HepG2 (cell line): ENCODE data around the gene LMOD1. TPM values are rescaled to one million over a fixed set of nuclear protein-coding genes. Genes with fewer than 3 reads are reported as not detected.
A peak's percentile ranks its signal among the peaks of the same experiment; 100 is the strongest.

Experiments
- GFI1 ChIP-seq: sonication (generic); formaldehyde crosslinking; IDR thresholded peaks from 2 replicates; pipeline ENCODE4 v1.5.0; 2020; ENCODE audit warnings: missing genetic modification reagents, mild to moderate bottlenecking, borderline replicate concordance
- MEIS2 ChIP-seq: sonication (generic); formaldehyde crosslinking; IDR thresholded peaks from 2 replicates; pipeline ENCODE4 v1.9.0; 2021; ENCODE audit warnings: mild to moderate bottlenecking, missing genetic modification reagents
- MZF1 ChIP-seq: sonication (generic); formaldehyde crosslinking; IDR thresholded peaks from 2 replicates; pipeline ENCODE4 v1.8.1; 2023; ENCODE audit warnings: mild to moderate bottlenecking, missing genetic modification reagents, borderline replicate concordance
- NAIF1 ChIP-seq: sonication (generic); formaldehyde crosslinking; IDR thresholded peaks from 2 replicates; pipeline ENCODE4 v1.5.0; 2020; ENCODE audit warnings: mild to moderate bottlenecking, missing genetic modification reagents, borderline replicate concordance
- PITX1 ChIP-seq: sonication (generic); formaldehyde crosslinking; IDR thresholded peaks from 2 replicates; pipeline ENCODE4 v1.5.1; 2020; ENCODE audit warnings: mild to moderate bottlenecking, missing genetic modification reagents
- POGZ ChIP-seq: sonication (generic); formaldehyde crosslinking; IDR thresholded peaks from 2 replicates; pipeline ENCODE4 v1.4.0; 2020; ENCODE audit warnings: mild to moderate bottlenecking, missing genetic modification reagents
- TEAD3 ChIP-seq: optimal IDR thresholded peaks from 2 replicates; pipeline ENCODE3; 2016; ENCODE audit warnings: borderline replicate concordance
- TFAP4 ChIP-seq: sonication (generic); IDR thresholded peaks from 2 replicates; pipeline ENCODE4 v1.6.1; 2016; ENCODE audit warnings: low read depth, borderline replicate concordance
- WIZ ChIP-seq: sonication (generic); formaldehyde crosslinking; IDR thresholded peaks from 2 replicates; pipeline ENCODE4 v1.5.1; 2020; ENCODE audit warnings: mild to moderate bottlenecking, missing genetic modification reagents
- ZBTB14 ChIP-seq: sonication (generic); formaldehyde crosslinking; IDR thresholded peaks from 2 replicates; pipeline ENCODE4 v1.4.0; 2020; ENCODE audit warnings: missing genetic modification reagents
- ZNF207 ChIP-seq: fragments of 450-650 bp; IDR thresholded peaks from 2 replicates; pipeline ENCODE4 v1.6.1; 2016; ENCODE audit warnings: antibody characterized with exemption, borderline replicate concordance
- ZNF468 ChIP-seq: sonication (generic); formaldehyde crosslinking; IDR thresholded peaks from 2 replicates; pipeline ENCODE4 v1.8.0; 2022; ENCODE audit warnings: mild to moderate bottlenecking, moderate library complexity, missing genetic modification reagents
- ZNF567 ChIP-seq: sonication (generic); formaldehyde crosslinking; IDR thresholded peaks from 2 replicates; pipeline ENCODE4 v1.8.1; 2023; ENCODE audit warnings: mild to moderate bottlenecking, missing genetic modification reagents, borderline replicate concordance
- polyA plus RNA-seq, 8 experiments: library from polyadenylated mRNA; depleted of rRNA in 3 of 8; stranded (reverse) in 7 of 8; unstranded in 1 of 8; fragments of >200 nt; fragmentation: Illumina TruSeq in 4 of 8; extraction: Trizol in 4 of 8; gene quantifications; 2 replicates each; pipeline versions ENCODE4 v1.2.1 to v1.2.3, GENCODE V29; 2011 to 2016; ENCODE audit warnings: low read depth in 4 of 8, missing spikeins in 1 of 8, mixed read lengths in 1 of 8; ENCODE audit not compliant: insufficient read depth in 1 of 8
- total RNA-seq, 5 experiments: library from RNA; depleted of rRNA; stranded (reverse); fragments of >200 nt; fragmentation: Illumina TruSeq; extraction: Trizol; gene quantifications; 2 replicates each; pipeline ENCODE4 v1.2.3, GENCODE V29; 2016; ENCODE audit warnings: low read depth in 1 of 5
- TF ChIP-seq, protein P1 (sequence below): IDR thresholded peaks from 2 replicates; pipeline ENCODE4 v1.6.1; 2016; ENCODE audit warnings: missing compliant biosample characterization, missing genetic modification reagents, borderline replicate concordance

The LMOD1 gene
- total and polyA plus RNA-seq, 2 of the 13 experiments (the other 11 are each of a cell fraction or from before 2014, with no cell fraction given): not detected

DNA sequence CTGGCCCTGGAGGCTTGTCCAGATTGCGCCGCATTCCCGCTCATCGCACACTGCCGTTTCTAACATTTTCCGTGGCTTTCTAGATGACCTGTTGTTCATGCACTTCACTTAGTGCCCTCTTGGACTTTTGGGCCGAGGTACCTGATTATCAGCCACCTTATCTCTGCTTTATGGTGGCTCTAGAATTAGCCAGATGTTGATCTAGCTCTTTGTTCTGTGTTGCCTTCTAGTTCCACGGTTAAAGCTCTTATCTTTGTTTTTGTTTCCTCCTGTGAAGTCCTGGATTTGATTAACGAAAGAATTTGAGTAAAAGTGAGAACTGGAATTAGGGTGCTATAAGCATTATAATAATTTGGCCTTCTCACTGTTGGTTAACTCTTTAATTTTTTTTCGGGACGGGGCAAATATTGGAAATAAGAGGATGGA is 37.0 kb upstream of the LMOD1 start (continued):
- TF ChIP-seq, protein P1, sequence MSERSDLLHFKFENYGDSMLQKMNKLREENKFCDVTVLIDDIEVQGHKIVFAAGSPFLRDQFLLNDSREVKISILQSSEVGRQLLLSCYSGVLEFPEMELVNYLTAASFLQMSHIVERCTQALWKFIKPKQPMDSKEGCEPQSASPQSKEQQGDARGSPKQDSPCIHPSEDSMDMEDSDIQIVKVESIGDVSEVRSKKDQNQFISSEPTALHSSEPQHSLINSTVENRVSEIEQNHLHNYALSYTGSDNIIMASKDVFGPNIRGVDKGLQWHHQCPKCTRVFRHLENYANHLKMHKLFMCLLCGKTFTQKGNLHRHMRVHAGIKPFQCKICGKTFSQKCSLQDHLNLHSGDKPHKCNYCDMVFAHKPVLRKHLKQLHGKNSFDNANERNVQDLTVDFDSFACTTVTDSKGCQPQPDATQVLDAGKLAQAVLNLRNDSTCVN (CRISPR knock-in tag): peak; percentile 99
- TF ChIP-seq TEAD3 (peak; percentile 32), NAIF1 (CRISPR knock-in tag) (0 out of 2 replicates have a peak, but pooled peaks have one; percentile 10), PITX1 (CRISPR knock-in tag) (no peak; the same call in none of the 2 replicates), TFAP4 (0 out of 2 replicates have a peak, but pooled peaks have one; percentile 16), WIZ (CRISPR knock-in tag) (no peak), POGZ (CRISPR knock-in tag) (peak; percentile 9; the same call in 1 of the 2 replicates), ZBTB14 (no peak), ZNF468 (no peak), ZNF207 (no peak), ZNF567 (no peak), GFI1 (CRISPR knock-in tag) (peak; percentile 59; the same call in 1 of the 2 replicates), MZF1 (CRISPR knock-in tag) (no peak), MEIS2 (CRISPR knock-in tag) (no peak)
